ENCODE data around the gene APC2. TPM values are rescaled to one million over a fixed set of nuclear protein-coding genes. Genes with fewer than 3 reads are reported as not detected.

Gene APC2
- total RNA-seq, 4 donors from 2014 or later: under 0.01 TPM; not detected in 3

DNA sequence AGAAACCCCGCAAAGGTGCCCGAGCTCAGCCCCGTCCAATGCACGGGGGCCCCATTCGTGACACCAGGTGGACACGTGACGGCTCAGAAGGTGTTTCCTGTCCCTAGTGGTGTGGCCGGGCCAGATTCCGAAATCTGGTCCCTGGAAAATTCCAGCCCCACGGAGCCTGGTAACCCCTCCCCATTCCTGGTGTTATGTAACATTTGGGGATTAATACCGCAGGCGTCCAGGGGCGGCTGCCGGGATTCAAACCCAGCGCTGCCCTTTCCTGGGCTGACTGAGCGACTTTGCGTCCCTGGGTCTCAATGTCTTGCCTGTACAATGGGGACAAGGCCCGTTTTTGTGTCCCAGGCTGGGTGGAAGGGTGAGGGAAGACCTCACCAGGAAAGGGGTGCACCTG is 72.9 kb downstream of the APC2 start:
- Histone ChIP-seq H3K27me3 (peaks cover 0 to 79% (median 12%) of the 10 kb centered on the region in 4 donors), H3K27ac (peak overlapping the region in 2 of 4 donors; percentile 39 to 44), H3K4me3 (no peak overlapping the region), H3K9me3 (no peaks in the 10 kb centered on the region), H3K4me1 (peaks cover 0 to 33% (median 10%) of the 10 kb centered on the region in 3 donors), H3K36me3 (no peaks in the 10 kb centered on the region)
- WGBS, 2 donors: 21% methylated on average over 15 of the region's 18 CpGs; no CpG with 5 or more reads in 1 of the 2 donors
- intact Hi-C loops (cut with DNase I): no loop called here
- no peak for DNase-seq
- TF ChIP-seq, protein P1, sequence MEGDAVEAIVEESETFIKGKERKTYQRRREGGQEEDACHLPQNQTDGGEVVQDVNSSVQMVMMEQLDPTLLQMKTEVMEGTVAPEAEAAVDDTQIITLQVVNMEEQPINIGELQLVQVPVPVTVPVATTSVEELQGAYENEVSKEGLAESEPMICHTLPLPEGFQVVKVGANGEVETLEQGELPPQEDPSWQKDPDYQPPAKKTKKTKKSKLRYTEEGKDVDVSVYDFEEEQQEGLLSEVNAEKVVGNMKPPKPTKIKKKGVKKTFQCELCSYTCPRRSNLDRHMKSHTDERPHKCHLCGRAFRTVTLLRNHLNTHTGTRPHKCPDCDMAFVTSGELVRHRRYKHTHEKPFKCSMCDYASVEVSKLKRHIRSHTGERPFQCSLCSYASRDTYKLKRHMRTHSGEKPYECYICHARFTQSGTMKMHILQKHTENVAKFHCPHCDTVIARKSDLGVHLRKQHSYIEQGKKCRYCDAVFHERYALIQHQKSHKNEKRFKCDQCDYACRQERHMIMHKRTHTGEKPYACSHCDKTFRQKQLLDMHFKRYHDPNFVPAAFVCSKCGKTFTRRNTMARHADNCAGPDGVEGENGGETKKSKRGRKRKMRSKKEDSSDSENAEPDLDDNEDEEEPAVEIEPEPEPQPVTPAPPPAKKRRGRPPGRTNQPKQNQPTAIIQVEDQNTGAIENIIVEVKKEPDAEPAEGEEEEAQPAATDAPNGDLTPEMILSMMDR (IDR thresholded peaks at IDR 0.05): no peak
- no peak for TF ChIP-seq POLR2A (IDR thresholded peaks at IDR 0.05)

Other genes with a start within 250 kb of the APC2 start
- gene STK11, start 244.3 kb upstream of the APC2 start, total RNA-seq: 10 to 100 TPM; 59.3 to 68.5 (median 61.6) TPM
- 1 to 10 TPM in 3 of 4 donors, under 1 TPM in 1; 0.38 to 1.6 (median 1.2) TPM for gene CBARP, start 212.1 kb upstream of the APC2 start, total RNA-seq
- 100 to 1,000 TPM in 3 of 4 donors, 10 to 100 TPM in 1; 83.4 to 171 (median 132) TPM for gene ATP5F1D, start 208.4 kb upstream of the APC2 start, total RNA-seq
- gene MIDN, start 201.5 kb upstream of the APC2 start, total RNA-seq: 10 to 100 TPM; 12.4 to 65.0 (median 40.4) TPM
- 100 to 1,000 TPM; 116 to 415 (median 238) TPM for gene CIRBP, start 180.8 kb upstream of the APC2 start, total RNA-seq
- 10 to 100 TPM; 31.5 to 69.8 (median 50.5) TPM for gene FAM174C, start 174.6 kb upstream of the APC2 start, total RNA-seq
- gene EFNA2, start 164.2 kb upstream of the APC2 start, total RNA-seq: not detected
- 100 to 1,000 TPM; 124 to 191 (median 165) TPM for gene NDUFS7, start 66.2 kb upstream of the APC2 start, total RNA-seq
- 10 to 100 TPM in 3 of 4 donors, 1 to 10 TPM in 1; 2.4 to 40.0 (median 13.1) TPM for gene GAMT, start 48.6 kb upstream of the APC2 start, total RNA-seq
- 10 to 100 TPM; 60.2 to 76.0 (median 69.0) TPM for gene DAZAP1, start 42.5 kb upstream of the APC2 start, total RNA-seq
- gene RPS15, start 11.7 kb upstream of the APC2 start, total RNA-seq: 1,000 to 10,000 TPM; 2,502 to 3,774 (median 3,129) TPM
- gene C19orf25, start 29.1 kb downstream of the APC2 start, total RNA-seq: 10 to 100 TPM; 17.8 to 24.5 (median 23.0) TPM
- 1 to 10 TPM in 2 of 4 donors, under 1 TPM in 2; 0.35 to 5.5 (median 1.1) TPM for gene PCSK4, start 40.2 kb downstream of the APC2 start, total RNA-seq
- gene REEP6, start 41.1 kb downstream of the APC2 start, total RNA-seq: 10 to 100 TPM in 2 of 4 donors, 1 to 10 TPM in 2; 5.7 to 13.8 (median 9.4) TPM
- gene ADAMTSL5, start 62.9 kb downstream of the APC2 start, total RNA-seq: 10 to 100 TPM; 13.5 to 20.8 (median 18.8) TPM
- under 1 TPM in 2 of 4 donors, not detected in 2; 0.19 to 0.66 TPM for gene PLK5, start 74.0 kb downstream of the APC2 start, total RNA-seq
- 10 to 100 TPM; 21.4 to 26.6 (median 23.0) TPM for gene MEX3D, start 118.2 kb downstream of the APC2 start, total RNA-seq
- gene MBD3, start 142.7 kb downstream of the APC2 start, total RNA-seq: 10 to 100 TPM; 74.8 to 87.9 (median 84.3) TPM
- 10 to 100 TPM; 47.1 to 74.4 (median 59.1) TPM for gene UQCR11, start 155.3 kb downstream of the APC2 start, total RNA-seq
- 10 to 100 TPM; 29.9 to 66.0 (median 47.9) TPM for gene TCF3, start 202.5 kb downstream of the APC2 start, total RNA-seq